GM18526 (cell line): Measurements from ENCODE around the gene KLHL30.

Experiments used
- POLR2A ChIP-seq: IDR thresholded peaks from 3 replicates; pipeline ENCODE4 v1.6.1; 2011; ENCODE audit not compliant: insufficient read length; ENCODE audit errors: extremely low read depth

Gene KLHL30, protein sequence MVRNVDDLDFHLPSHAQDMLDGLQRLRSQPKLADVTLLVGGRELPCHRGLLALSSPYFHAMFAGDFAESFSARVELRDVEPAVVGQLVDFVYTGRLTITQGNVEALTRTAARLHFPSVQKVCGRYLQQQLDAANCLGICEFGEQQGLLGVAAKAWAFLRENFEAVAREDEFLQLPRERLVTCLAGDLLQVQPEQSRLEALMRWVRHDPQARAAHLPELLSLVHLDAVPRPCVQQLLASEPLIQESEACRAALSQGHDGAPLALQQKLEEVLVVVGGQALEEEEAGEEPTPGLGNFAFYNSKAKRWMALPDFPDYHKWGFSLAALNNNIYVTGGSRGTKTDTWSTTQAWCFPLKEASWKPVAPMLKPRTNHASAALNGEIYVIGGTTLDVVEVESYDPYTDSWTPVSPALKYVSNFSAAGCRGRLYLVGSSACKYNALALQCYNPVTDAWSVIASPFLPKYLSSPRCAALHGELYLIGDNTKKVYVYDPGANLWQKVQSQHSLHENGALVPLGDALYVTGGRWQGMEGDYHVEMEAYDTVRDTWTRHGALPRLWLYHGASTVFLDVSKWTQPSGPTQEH

DNA sequence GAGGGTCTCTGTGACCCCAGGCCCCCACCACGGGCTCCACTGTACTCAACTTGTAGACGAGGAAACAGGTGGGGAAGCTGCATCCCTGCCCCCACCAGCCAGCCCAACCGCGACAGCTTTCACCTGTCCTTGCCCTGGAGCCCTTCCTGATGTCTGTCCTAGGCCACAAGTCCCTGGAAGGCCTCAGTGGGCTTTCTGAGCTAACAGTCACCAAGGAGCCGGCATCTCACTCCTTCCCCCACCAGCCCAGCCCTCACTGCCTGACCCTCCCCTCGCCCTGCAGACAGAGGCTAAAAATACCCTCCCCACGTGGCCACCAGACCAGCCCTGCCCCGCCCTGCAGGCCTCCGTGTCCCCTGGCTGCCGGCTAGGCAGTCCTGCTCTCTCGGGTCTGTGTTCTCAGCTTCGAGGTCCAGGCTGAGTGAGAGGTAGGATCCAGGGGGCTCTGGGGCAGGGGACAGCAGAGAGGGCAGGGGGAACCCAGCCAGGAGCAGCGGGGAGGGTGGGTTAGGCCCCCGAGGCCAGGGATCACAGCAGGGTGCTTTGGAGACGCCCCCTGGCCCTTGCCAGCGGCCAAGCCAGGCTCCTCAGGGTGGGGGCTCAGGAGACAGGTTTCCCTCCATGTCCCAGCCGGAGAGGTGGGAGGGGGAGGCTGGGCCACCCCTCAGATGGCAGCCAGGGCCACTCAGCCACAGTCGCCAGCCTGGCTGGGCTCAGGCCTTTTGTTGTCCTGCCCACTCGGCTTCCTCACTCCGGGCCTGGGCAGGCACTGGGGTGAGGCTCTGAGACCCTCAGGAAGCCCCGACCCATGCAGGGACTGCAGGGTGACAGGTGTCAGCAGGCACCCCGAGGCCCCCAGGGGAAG, at the start of gene KLHL30:
Gene KLHL30 (plus strand): TSS at position 338 of the 865 bp plus-strand sequence. CDS start 2,087 bp downstream, outside the sequence.
- no peak for TF ChIP-seq POLR2A

DNA sequence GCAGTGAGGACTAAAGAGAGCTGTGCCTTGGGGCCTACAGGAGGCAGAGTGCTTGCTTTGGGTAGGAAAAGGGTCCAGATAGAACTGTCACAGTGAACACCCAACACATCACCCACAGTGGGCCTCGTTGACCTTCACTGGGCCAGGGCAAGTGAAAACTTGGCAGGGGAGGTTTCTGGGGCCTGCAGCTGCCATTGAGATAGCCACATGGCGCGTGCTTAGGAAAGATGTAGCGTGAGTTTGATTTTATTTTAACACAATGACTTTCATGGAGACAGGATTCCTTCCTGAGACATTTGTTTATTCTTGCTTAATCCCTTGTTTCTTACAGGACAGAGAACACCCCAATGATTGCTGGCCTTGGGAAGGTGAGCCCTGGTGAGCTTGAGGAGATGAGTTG, 47.6 kb upstream of the KLHL30 start:
- no peak for TF ChIP-seq POLR2A

DNA sequence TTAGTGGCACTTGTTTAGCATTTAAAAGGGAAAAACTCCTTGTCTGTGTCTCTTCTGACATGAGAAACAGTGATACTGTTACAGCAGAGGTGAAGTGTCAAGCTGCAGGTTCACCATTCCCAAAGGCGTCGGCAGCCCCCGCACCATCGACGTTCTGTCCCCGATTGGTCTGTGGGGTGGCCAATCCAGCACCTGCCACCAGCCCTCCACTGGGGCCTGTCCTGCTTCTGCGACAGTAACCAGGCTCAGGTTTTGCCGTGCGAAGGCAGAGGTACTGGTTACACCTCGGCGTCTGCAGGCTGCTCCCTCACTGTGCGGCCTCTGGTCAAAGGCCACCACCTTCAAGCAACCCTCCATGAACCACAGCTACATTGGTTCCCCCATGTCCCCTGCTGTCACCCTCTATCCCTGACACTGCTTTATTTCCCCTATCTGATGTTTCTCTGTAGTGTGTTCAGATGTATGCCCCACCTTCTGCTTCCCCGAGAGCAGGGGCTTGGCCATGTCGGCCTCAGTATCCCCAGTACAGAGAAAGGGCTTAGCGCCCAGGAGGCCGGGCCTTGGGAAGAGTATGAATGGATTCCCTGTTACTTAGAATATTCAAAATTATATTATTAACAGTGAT, 46.9 kb upstream of the KLHL30 start:
- no peak for TF ChIP-seq POLR2A

DNA sequence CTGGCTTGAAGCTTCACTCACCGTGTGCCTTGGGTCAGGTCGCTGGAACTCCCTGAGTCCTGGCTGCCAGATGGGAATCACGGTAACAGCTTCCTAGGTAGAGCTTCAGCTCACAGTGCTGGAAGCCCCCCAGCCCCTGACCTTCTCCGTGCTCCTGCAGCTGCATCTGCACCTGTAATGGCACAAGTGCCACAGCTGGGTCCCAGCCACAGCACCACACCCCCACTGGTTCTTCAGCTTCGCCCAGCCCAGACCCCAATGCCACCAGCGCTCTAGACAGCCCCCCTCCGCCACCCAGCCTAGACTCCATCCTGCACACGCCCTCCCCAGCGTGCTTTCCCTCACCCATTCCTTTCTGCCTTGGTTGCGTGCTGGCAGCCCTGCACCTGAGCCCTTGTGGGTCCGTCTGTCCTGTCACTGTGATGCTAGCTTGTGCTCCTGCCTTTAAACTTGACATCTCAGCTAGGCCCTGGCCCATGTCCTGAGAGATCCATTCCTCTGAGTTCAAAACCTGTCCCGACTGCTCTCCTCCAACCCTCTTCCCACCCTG, 45.9 kb upstream of the KLHL30 start:
- TF ChIP-seq POLR2A = no peak

DNA sequence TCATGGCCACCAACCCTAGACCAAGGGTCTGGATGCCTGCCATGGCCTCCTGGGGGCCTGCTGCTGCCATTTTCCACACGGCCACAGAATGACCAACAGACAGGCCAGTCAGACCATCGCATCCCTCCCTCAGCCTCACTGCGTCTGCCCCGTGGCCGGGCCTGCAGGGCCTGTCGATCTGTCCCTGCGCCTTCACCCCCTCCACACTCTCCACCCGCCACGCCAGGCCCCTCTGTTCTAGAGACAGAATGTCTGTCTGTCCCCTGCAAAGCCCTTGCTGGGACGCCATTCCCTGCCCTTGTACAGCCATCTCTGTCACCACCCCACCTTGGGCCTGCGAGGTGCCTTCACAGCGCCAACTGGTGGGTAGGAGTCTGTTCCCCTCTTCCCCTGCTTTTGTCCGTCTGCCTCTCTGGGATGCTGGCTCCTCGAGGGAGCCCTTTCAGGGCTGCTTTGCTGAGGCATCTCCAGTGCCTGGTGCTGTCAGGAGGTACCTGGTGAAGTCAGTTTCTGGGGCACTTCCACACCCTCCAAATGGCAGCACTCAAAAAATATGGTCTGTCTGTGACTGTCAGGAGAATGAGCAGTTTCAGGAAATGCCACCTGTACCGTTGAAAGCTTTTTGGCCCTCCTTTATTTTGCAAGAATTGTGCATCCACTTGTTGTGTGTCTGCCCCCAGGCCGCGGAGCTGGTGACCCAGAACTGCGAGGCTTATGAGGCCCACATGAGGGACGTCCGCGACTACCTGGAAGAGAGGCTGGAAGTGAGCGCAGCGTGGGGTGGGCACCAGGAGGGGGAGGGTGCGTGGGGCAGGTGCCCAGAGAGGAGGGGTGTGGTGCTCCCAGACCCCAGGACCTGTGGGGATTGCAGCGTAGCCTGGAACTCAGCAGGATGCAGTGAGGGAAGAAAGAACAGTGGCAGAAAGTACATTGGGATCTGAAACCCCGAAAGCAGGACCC, 45.0 kb upstream of the KLHL30 start:
- no peak for TF ChIP-seq POLR2A

DNA sequence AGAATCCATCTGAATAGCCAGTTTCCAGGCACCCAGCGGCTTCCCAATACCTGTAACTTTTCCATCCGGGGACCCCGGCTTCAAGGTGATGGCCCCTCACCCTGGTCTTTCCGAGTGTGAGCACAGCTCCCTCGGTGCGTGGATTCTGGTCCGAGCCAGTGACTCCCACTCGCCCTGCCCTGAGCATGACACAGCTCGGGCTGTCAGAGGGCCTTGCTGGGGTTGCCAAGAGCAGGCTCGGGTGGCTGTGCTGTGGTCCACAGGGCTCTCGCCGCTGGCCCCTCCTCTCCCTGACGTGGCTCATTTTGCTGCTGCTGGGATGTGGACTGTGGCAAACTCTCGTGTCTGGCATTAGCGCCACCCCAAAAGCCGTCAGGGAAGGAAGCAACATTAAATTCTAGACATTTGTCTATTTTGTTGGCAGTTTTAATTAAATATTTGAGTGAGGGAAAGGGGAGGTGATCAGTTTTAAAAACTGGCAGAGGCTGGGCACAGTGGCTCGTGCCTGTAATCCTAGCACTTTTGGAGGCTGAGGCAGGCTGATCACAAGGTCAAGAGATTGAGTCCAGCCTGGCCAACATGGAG, 43.9 kb upstream of the KLHL30 start:
- TF ChIP-seq POLR2A = no peak

DNA sequence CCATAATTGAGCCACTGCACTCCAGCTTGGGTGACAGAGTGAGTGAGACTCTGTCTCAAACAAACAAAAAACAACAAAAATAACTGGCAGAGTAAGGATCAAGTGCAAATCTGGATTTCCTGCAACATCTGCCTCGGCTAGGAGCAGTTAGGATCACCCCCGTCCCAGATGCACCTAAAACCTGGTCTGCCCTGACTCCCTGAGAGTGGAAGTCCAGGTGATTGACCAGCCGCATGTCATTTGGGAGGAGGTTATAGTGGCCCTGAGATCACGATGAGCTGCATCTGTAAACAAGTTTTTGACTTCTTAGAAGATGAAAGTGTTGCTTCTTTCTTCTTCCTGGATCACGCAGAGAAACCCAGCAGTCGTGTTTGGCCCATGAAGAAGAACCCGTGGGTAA, 43.3 kb upstream of the KLHL30 start:
- TF ChIP-seq POLR2A = no peak

DNA sequence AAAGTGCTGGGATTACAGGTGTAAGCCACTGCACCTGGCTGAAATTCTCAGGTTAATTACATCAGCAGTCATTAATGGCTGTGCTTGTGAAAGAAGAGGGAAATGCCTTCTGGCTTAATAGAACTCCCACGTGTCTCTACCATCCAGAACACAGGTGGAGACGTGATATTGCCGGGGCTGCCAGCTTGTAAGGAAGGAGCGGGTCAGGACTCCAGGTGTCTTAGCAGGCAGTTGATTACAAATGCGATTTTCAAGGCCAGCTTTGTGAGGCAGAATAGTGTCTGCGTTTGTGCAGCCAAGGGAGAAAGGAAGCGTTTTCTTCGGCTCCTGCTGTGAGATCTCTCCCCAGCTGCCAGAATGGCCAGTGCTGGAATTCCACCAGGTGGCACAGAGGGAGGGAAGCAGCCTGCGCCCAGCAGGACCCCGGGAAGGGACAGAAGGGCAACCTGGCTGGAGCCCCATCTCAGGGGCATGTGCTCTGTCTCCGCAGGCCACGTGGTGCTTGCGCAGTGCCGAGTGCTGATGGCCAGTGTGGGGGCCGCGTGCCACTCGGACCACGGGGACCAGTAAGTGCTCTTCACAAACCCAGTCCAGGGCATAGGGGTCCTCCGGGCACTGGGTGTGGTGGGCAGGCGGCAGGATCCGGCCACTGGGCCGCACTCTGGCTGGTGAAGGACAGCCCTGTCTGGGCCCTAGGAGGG, 42.0 kb upstream of the KLHL30 start:
- no peak for TF ChIP-seq POLR2A

DNA sequence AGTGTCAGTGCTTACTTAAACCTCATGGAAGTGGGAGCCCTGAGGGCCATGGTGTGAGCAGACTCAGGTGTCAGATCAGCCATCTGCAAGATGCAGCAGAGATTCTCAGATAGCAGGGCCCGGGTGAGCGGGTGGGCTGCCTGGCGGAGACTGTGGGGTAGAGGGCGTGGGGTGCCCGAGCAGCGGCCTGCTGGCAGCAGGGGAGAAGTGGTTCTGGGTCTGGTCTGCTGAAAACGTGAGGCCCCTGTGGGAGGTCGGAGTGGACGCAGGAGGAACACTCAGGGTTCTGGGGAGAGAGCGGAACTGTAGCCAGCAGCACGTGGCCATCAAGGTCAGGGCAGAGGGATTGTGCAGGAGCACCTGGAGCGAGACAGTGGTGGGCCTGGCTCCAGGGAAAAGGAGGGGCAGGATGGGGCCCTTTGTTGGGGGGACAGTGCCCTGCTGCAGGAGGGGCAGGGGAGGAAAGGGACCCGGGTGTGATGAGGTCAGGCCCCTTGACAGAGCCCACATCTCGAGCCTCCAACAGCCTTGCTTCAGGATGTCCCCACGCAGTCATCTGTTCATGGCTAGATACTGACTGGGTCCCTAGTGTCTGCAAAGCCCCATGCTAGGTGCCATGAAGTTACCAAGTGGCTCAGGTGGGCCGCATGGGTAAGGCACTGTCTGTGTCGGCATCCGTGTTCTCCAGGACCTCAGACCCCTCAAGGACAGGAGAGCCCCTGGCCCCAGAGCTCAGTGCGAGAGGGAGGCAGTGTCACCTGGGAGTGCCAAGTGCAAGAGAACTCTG, 41.1 kb upstream of the KLHL30 start:
- no peak for TF ChIP-seq POLR2A

DNA sequence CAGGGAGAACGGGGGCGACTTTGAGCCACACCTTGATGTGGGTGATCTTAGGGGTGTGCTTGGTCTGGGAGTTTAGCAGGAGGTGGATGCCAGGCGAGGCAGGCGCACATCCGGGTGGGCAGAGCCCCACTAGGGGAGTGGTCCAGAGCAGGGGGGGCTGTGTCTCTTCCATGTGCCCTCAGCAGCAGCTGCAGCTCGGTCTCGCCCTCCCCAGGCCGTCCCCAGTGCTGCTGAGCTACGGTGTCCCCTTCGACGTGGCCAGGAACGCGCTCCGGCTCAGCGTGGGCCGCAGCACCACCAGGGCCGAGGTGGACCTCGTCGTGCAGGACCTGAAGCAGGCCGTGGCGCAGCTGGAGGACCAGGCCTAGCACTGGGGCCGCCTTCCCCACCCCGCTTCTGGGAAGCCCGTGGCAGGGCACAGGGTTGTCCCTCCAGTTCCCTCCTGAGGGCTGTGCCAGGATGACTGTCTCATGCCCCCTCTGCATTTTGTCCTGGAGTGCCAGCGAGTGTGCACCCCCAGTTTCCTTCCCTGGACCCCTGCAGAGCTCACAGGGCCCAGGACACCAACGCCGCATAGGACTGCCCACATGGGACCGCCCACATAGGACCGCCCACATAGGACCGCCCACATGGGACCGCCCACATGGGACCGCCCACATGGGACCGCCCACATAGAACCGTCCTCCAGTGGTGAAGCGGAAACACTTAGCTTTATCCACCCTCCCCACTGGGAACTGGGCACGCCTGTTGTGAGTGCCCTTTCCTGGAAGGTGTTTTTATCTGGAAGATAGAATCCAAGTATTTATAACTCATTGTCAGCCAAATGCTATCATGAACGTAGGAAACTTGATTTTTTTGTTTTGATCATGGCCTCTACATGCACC, 40.2 kb upstream of the KLHL30 start:
- TF ChIP-seq POLR2A = peak; percentile 11
